Duodenal mucosa (tissue), 2 donors: ENCODE results near the gene PITPNM3.

Experiments used
- H3K27ac ChIP-seq: one replicate; pipeline ENCODE4 v1.7.0; 2013; ENCODE audit warnings: low read depth, low read length
- H3K27me3 ChIP-seq, 2 donors: one replicate each; pipeline ENCODE4 v1.7.0; 2013; ENCODE audit warnings: low read length in 2 of 2, control low read depth in 1 of 2; ENCODE audit not compliant: insufficient read depth in 2 of 2, control insufficient read depth in 1 of 2
- H3K36me3 ChIP-seq, 2 donors: one replicate each; pipeline ENCODE4 v1.7.0; 2013; ENCODE audit warnings: low read length in 2 of 2, control low read depth in 1 of 2; ENCODE audit not compliant: insufficient read depth in 2 of 2, control insufficient read depth in 1 of 2
- H3K4me1 ChIP-seq, 2 donors: one replicate each; pipeline ENCODE4 v1.7.0; 2013; ENCODE audit warnings: low read length in 2 of 2, control low read depth in 1 of 2; ENCODE audit not compliant: insufficient read depth in 2 of 2, control insufficient read depth in 1 of 2
- H3K4me3 ChIP-seq, 2 donors: one replicate each; pipeline ENCODE4 v1.7.0; 2013; ENCODE audit warnings: low read length in 2 of 2, low read depth in 1 of 2
- H3K9ac ChIP-seq, 2 donors: one replicate each; pipeline ENCODE4 v1.7.0; 2013; ENCODE audit warnings: low read length in 2 of 2, low read depth in 1 of 2
- H3K9me3 ChIP-seq, 2 donors: one replicate each; pipeline ENCODE4 v1.7.0; 2013; ENCODE audit warnings: low read length in 2 of 2, control low read depth in 1 of 2; ENCODE audit not compliant: control insufficient read depth in 1 of 2

PITPNM3 gene

GRCh38 chr17:6428207-6428965 lies 128.0 kb downstream of the PITPNM3 start:
- Histone ChIP-seq H3K9me3 (peaks cover 6 to 7% of the 10 kb centered on the region in 2 donors), H3K4me1 (peaks cover 0 to 4% of the 10 kb centered on the region in 2 donors), H3K27me3 (peaks cover 0 to 2% of the 10 kb centered on the region in 2 donors), H3K27ac (no peak overlapping the region), H3K4me3 (no peak overlapping the region), H3K9ac (no peak overlapping the region), H3K36me3 (no peaks in the 10 kb centered on the region)

GRCh38 chr17:6427279-6427781 lies 129.0 kb downstream of the PITPNM3 start:
- no peak overlapping the region for H3K27ac ChIP-seq
- H3K4me1 ChIP-seq = peaks cover 0 to 4% of the 10 kb centered on the region in 2 donors
- H3K36me3 ChIP-seq = no peaks in the 10 kb centered on the region
- peaks cover 6 to 7% of the 10 kb centered on the region in 2 donors for H3K9me3 ChIP-seq
- H3K27me3 ChIP-seq = peaks cover 1 to 2% of the 10 kb centered on the region in 2 donors
- H3K9ac ChIP-seq = no peak overlapping the region
- H3K4me3 ChIP-seq = no peak overlapping the region

GRCh38 chr17:6426356-6427101 lies 129.8 kb downstream of the PITPNM3 start:
- no peak overlapping the region for H3K27ac ChIP-seq
- H3K9me3 ChIP-seq = peaks cover 6 to 7% of the 10 kb centered on the region in 2 donors
- H3K4me1 ChIP-seq = peaks cover 0 to 4% of the 10 kb centered on the region in 2 donors
- peaks cover 2 to 3% of the 10 kb centered on the region in 2 donors for H3K27me3 ChIP-seq
- no peaks in the 10 kb centered on the region for H3K36me3 ChIP-seq
- no peak overlapping the region for H3K9ac ChIP-seq
- H3K4me3 ChIP-seq = no peak overlapping the region

GRCh38 chr17:6425407-6425806 lies 130.9 kb downstream of the PITPNM3 start:
- H3K36me3 ChIP-seq = no peaks in the 10 kb centered on the region
- no peak overlapping the region for H3K9ac ChIP-seq
- H3K27me3 ChIP-seq = peaks cover 3 to 8% of the 10 kb centered on the region in 2 donors
- H3K4me1 ChIP-seq = peaks cover 0 to 4% of the 10 kb centered on the region in 2 donors
- H3K4me3 ChIP-seq = no peak overlapping the region
- no peak overlapping the region for H3K27ac ChIP-seq
- peaks cover under 1% of the 10 kb centered on the region in 2 donors for H3K9me3 ChIP-seq

- Histone ChIP-seq H3K27me3 (peaks cover 3 to 13% of the 10 kb centered on the region in 2 donors), H3K36me3 (no peaks in the 10 kb centered on the region), H3K4me3 (no peak overlapping the region), H3K27ac (no peak overlapping the region), H3K9ac (no peak overlapping the region), H3K9me3 (no peaks in the 10 kb centered on the region), H3K4me1 (peaks cover 0 to 4% of the 10 kb centered on the region in 2 donors)
These were observed 132.4 kb downstream of the PITPNM3 start for GRCh38 chr17:6423931-6424330.

- Histone ChIP-seq H3K9me3 (no peaks in the 10 kb centered on the region), H3K36me3 (no peaks in the 10 kb centered on the region), H3K27ac (no peak overlapping the region), H3K4me1 (peaks cover 0 to 4% of the 10 kb centered on the region in 2 donors), H3K9ac (no peak overlapping the region), H3K27me3 (peaks cover 3 to 13% of the 10 kb centered on the region in 2 donors), H3K4me3 (no peak overlapping the region)
These were observed 133.6 kb downstream of the PITPNM3 start for GRCh38 chr17:6422654-6423241.

- no peaks in the 10 kb centered on the region for H3K4me1 ChIP-seq
- no peaks in the 10 kb centered on the region for H3K36me3 ChIP-seq
- no peaks in the 10 kb centered on the region for H3K9me3 ChIP-seq
- no peak overlapping the region for H3K4me3 ChIP-seq
- H3K27ac ChIP-seq = no peak overlapping the region
- no peak overlapping the region for H3K9ac ChIP-seq
- peaks cover 3 to 13% of the 10 kb centered on the region in 2 donors for H3K27me3 ChIP-seq
These were observed 134.4 kb downstream of the PITPNM3 start for GRCh38 chr17:6421700-6422604.

GRCh38 chr17:6420173-6420641 lies 136.1 kb downstream of the PITPNM3 start:
- Histone ChIP-seq H3K27ac (no peak overlapping the region), H3K4me1 (no peaks in the 10 kb centered on the region), H3K9me3 (no peaks in the 10 kb centered on the region), H3K27me3 (peaks cover 3 to 11% of the 10 kb centered on the region in 2 donors), H3K4me3 (no peak overlapping the region), H3K9ac (no peak overlapping the region), H3K36me3 (no peaks in the 10 kb centered on the region)

- Histone ChIP-seq H3K27ac (no peak overlapping the region), H3K9me3 (no peaks in the 10 kb centered on the region), H3K36me3 (no peaks in the 10 kb centered on the region), H3K9ac (no peak overlapping the region), H3K4me1 (no peaks in the 10 kb centered on the region), H3K27me3 (peaks cover 0 to 4% of the 10 kb centered on the region in 2 donors), H3K4me3 (no peak overlapping the region)
These were observed 140.7 kb downstream of the PITPNM3 start for GRCh38 chr17:6415616-6416015.
